ENCODE data around the gene MPLKIP. TPM values are rescaled to one million over a fixed set of nuclear protein-coding genes. Genes with fewer than 3 reads are reported as not detected.

The MPLKIP gene
- total RNA-seq, 2 experiments from 2014 or later = 14.3 to 14.9 TPM

DNA sequence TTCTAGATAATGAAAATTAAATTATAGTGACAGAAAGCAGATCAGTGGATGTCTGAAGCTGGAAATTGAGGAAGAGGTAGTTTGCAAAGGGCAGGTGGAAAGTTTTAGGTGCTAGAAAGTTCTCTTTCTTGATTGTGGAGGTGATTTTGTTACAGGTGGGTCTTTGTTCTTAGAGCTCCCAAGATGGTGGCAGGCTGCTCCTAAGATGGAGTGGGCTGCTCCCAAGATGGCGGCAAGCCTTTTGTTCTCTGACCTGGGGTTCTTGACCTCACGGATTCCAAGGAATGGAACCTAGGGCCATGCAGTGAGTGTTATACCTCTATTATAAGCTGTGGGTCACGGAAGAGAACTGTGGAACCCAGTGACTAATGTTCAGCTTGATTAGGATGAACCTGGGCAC is 32.9 kb upstream of the MPLKIP start:
- Mint-ChIP-seq H3K9me3 (no peaks in the 10 kb centered on the region), H3K36me3 (ENCODE audit: low read depth) (no peaks in the 10 kb centered on the region), H3K27ac (no peak overlapping the region), H3K4me3 (no peak overlapping the region), H3K27me3 (peaks cover 8% of the 10 kb centered on the region), H3K4me1 (ENCODE audit: low read depth) (no peaks in the 10 kb centered on the region)
- ATAC-seq (ENCODE audit: poor library complexity) (no peak), DNase-seq (no peak)
- Histone ChIP-seq H3K36me3 (ENCODE audit: insufficient read depth, low read length) (no peaks in the 10 kb centered on the region), H3K4me3 (ENCODE audit: low read length) (no peak overlapping the region), H3K4me1 (ENCODE audit: insufficient read depth, low read length) (no peaks in the 10 kb centered on the region), H3K9me3 (ENCODE audit: control insufficient read depth in 1 of 2, insufficient read depth in 1 of 2, low read length in 2 of 2) (no peaks in the 10 kb centered on the region), H3K27me3 (ENCODE audit: control insufficient read depth in 1 of 2, insufficient read depth in 2 of 2, low read length in 2 of 2) (no peaks in the 10 kb centered on the region), H3K27ac (ENCODE audit: low read depth in 1 of 2, low read length in 2 of 2) (no peak overlapping the region)
- TF ChIP-seq, protein P1, sequence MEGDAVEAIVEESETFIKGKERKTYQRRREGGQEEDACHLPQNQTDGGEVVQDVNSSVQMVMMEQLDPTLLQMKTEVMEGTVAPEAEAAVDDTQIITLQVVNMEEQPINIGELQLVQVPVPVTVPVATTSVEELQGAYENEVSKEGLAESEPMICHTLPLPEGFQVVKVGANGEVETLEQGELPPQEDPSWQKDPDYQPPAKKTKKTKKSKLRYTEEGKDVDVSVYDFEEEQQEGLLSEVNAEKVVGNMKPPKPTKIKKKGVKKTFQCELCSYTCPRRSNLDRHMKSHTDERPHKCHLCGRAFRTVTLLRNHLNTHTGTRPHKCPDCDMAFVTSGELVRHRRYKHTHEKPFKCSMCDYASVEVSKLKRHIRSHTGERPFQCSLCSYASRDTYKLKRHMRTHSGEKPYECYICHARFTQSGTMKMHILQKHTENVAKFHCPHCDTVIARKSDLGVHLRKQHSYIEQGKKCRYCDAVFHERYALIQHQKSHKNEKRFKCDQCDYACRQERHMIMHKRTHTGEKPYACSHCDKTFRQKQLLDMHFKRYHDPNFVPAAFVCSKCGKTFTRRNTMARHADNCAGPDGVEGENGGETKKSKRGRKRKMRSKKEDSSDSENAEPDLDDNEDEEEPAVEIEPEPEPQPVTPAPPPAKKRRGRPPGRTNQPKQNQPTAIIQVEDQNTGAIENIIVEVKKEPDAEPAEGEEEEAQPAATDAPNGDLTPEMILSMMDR (IDR thresholded peaks at IDR 0.05) = no peak
- CTCF ChIA-PET = no interaction called here
- POLR2A ChIA-PET = no interaction called here
- intact Hi-C loops (cut with DNase I, micrococcal nuclease) = no loop called here

GRCh38 chr7:40165216-40165615 is 30.8 kb upstream of the MPLKIP start:
- Histone ChIP-seq H3K27ac (ENCODE audit: low read depth in 1 of 2, low read length in 2 of 2) (no peak overlapping the region), H3K27me3 (ENCODE audit: control insufficient read depth in 1 of 2, insufficient read depth in 2 of 2, low read length in 2 of 2) (no peaks in the 10 kb centered on the region), H3K4me3 (ENCODE audit: low read length) (no peak overlapping the region), H3K36me3 (ENCODE audit: insufficient read depth, low read length) (no peaks in the 10 kb centered on the region), H3K4me1 (ENCODE audit: insufficient read depth, low read length) (no peaks in the 10 kb centered on the region), H3K9me3 (ENCODE audit: control insufficient read depth in 1 of 2, insufficient read depth in 1 of 2, low read length in 2 of 2) (no peaks in the 10 kb centered on the region)
- Mint-ChIP-seq H3K36me3 (ENCODE audit: low read depth) (no peaks in the 10 kb centered on the region), H3K27me3 (peaks cover 8% of the 10 kb centered on the region), H3K9me3 (no peaks in the 10 kb centered on the region), H3K27ac (no peak overlapping the region), H3K4me1 (ENCODE audit: low read depth) (no peaks in the 10 kb centered on the region), H3K4me3 (no peak overlapping the region)
- POLR2A ChIA-PET = no interaction called here
- CTCF ChIA-PET = no interaction called here
- ATAC-seq (ENCODE audit: poor library complexity) (no peak), DNase-seq (no peak)
- intact Hi-C loops (cut with DNase I, micrococcal nuclease) = no loop called here
- TF ChIP-seq, protein P1 (IDR thresholded peaks at IDR 0.05) = no peak

DNA sequence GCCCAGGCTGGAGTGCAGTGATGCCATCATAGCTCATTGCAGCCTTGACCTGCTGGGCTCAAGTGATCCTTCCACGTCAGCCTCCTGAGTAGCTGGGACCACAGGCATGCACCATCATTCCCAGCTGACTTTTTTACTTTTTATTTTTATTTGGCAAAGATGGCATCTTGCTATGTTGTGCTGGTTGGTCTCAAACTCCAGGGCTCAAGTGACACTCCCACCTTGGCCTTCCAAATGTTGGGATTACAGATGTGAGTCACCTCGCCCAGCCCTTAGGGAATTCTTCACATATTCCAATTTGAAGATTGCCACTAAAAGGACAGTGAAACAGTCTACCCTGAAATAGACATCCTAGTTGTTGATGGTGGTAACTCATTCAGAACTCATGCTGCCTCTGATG is 28.1 kb upstream of the MPLKIP start:
- no peak overlapping the region for H3K4me3 Mint-ChIP-seq
- CTCF ChIA-PET = no interaction called here
- POLR2A ChIA-PET = no interaction called here
- H3K36me3 Mint-ChIP-seq (ENCODE audit: low read depth) = no peaks in the 10 kb centered on the region
- Histone ChIP-seq H3K9me3 (ENCODE audit: control insufficient read depth in 1 of 2, insufficient read depth in 1 of 2, low read length in 2 of 2) (no peaks in the 10 kb centered on the region), H3K4me1 (ENCODE audit: insufficient read depth, low read length) (no peaks in the 10 kb centered on the region), H3K4me3 (ENCODE audit: low read length) (no peak overlapping the region), H3K27ac (ENCODE audit: low read depth in 1 of 2, low read length in 2 of 2) (no peak overlapping the region), H3K27me3 (ENCODE audit: control insufficient read depth in 1 of 2, insufficient read depth in 2 of 2, low read length in 2 of 2) (no peaks in the 10 kb centered on the region), H3K36me3 (ENCODE audit: insufficient read depth, low read length) (no peaks in the 10 kb centered on the region)
- H3K4me1 Mint-ChIP-seq (ENCODE audit: low read depth) = no peaks in the 10 kb centered on the region
- H3K27me3 Mint-ChIP-seq = peaks cover 4% of the 10 kb centered on the region
- no peak for ATAC-seq (ENCODE audit: poor library complexity)
- TF ChIP-seq, protein P1 (IDR thresholded peaks at IDR 0.05) = no peak
- intact Hi-C loops (cut with DNase I, micrococcal nuclease) = no loop called here
- no peak overlapping the region for H3K27ac Mint-ChIP-seq
- no peaks in the 10 kb centered on the region for H3K9me3 Mint-ChIP-seq
- no peak for DNase-seq
